VCaP (cell line): ENCODE data around the gene MBTD1.

Source experiments
- H3K27ac ChIP-seq: fragments of 450-650 bp; 2 replicates; pipeline ENCODE4 v1.5.1; 2017
- TF ChIP-seq, protein P1 (sequence below): fragments of 450-650 bp; conservative IDR thresholded peaks from 2 replicates; pipeline ENCODE4 v1.5.1; 2017; ENCODE audit warnings: mild to moderate bottlenecking, moderate library complexity

Gene MBTD1

DNA sequence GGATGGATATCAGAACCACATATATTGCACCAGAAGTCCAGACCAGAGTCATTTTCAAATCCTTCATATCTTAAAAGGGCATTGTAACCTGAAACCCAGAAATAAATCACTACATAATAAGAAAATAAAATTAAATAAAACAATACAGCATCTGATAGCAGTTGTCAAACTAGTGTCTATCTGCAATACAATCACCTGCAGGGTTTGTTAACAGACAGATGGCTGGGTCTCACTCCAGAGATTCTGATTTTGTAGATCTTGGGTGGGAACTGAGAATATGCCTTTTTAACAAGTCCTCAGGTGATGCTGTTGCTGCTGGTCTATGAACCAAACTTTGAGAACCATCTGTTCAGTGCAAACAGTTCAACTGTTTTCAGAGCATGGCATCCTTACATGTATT lies 56.0 kb downstream of the MBTD1 start:
- H3K27ac ChIP-seq: no peak overlapping the region
- TF ChIP-seq, protein P1, sequence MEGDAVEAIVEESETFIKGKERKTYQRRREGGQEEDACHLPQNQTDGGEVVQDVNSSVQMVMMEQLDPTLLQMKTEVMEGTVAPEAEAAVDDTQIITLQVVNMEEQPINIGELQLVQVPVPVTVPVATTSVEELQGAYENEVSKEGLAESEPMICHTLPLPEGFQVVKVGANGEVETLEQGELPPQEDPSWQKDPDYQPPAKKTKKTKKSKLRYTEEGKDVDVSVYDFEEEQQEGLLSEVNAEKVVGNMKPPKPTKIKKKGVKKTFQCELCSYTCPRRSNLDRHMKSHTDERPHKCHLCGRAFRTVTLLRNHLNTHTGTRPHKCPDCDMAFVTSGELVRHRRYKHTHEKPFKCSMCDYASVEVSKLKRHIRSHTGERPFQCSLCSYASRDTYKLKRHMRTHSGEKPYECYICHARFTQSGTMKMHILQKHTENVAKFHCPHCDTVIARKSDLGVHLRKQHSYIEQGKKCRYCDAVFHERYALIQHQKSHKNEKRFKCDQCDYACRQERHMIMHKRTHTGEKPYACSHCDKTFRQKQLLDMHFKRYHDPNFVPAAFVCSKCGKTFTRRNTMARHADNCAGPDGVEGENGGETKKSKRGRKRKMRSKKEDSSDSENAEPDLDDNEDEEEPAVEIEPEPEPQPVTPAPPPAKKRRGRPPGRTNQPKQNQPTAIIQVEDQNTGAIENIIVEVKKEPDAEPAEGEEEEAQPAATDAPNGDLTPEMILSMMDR: no peak

DNA sequence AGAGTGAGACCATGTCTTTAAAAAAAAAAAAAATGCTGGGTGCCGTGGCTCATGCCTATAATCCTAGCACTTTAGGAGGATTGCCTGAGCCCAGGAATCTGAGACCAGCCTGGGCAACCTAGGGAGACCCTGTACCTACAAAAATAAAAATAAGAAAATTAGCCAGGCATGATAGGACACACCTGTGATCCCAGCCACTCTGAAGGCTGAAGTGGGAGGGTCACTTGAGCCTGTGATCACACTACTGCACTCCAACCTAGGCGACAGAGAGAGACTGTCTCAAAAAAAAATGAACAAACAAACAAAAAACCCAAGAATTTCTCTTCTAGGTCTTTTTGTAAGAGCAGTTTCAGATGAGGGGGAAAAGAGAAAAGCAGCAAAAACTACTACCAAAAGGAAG lies 59.0 kb downstream of the MBTD1 start:
- TF ChIP-seq, protein P1: no peak
- H3K27ac ChIP-seq: no peak overlapping the region

DNA sequence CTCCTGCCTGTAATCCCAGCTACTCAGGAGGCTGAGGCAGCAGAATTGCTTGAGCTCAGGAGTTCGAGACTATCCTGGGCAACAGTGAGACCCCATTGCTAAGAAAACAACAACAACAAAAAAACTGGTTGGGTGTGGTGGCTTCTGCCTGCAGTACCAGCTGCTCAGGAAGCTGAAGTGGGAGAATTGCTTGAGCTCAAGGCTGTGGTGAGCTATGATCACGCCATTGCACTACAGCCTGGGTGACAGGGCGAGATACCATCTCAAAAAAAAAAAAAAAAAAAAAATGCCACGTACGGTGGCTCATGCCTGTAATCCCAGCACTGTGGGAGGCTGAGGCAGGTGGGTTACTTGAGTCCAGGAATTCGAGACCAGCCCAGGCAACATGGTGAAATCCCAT lies 59.6 kb downstream of the MBTD1 start:
- H3K27ac ChIP-seq: no peak overlapping the region
- TF ChIP-seq, protein P1: no peak

DNA sequence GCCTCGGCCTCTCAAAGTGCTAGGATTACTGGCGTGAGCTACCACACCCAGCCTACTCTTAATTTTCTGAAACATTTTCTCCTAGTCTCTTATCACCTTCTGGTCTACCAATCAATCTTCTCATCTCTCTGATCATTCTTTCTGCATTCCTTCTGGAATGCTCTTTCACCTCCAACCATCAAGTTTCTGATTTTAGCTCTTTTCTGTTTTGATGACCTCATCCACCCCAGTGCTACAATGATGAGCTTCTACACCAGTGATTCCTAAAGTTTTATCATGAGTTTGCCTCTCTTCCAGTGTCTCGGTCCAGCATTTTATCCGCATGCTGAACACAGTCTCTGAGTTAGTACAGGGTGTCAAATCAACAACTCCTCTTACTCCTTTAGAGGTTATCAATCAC lies 62.1 kb downstream of the MBTD1 start:
- no peak overlapping the region for H3K27ac ChIP-seq
- TF ChIP-seq, protein P1: no peak

DNA sequence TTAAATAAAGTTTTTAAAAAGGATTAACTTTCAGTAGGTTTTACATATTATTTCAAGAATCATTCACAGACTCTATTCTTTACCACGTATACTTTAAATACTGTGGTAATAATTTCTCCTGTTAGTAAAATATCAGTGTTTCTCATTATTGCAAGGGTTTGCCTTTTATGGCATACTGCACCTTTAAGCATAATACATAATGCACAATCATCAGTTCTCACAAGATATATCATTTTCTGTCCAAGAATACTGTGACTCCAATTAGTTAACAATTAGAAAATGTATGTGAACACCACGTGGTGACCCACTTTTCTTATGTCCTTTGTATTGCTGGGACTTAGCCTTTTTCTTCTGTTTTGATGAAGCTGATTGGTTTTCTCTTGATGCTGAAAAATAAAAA lies 68.0 kb downstream of the MBTD1 start:
- H3K27ac ChIP-seq: no peak overlapping the region
- TF ChIP-seq, protein P1: no peak

DNA sequence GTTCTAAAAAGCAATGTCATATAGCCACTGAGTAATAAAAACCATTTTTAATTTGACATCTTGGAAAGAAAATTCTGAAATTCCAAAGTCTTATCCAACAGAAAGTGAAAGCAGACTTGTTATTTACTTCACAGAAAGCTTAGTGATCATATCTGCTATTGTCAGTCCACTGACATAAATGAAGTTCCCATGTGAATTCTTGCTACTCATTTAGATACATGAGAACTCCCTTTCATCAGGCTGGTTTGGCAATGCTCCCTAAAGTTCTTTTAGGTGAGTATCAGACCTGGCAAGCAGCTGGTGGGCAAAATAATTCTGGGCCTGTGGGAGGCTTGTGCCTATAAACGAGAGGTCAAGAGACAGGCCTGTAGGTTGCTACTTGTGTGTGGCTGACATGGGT lies 70.2 kb downstream of the MBTD1 start:
- TF ChIP-seq, protein P1: no peak
- H3K27ac ChIP-seq: no peak overlapping the region

DNA sequence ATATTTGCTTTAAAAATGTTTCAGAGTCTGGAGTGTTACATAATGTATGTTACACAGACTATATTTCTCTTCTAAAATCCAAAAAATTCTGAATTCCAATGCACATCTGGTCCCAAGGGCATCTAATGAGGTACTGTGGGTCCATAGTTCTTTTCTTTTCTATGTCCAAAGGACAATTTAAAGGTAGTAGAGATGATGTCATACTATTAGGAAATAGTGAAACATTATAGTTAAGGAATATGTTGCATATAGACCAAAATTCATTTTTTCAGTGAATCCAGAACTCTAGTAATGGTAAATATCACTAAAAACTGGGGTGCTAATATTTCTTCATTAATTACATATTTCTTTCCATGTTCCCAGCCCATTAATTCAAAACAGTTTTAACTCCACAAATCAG lies 70.7 kb downstream of the MBTD1 start:
- H3K27ac ChIP-seq: no peak overlapping the region
- TF ChIP-seq, protein P1: no peak
